GM12878 (cell line): ENCODE results near the gene ZNF317. TPM values are rescaled to one million over a fixed set of nuclear protein-coding genes. Genes with fewer than 3 reads are reported as not detected.
A peak's percentile ranks its signal among the peaks of the same experiment; 100 is the strongest.

Experiments used
- BCL11A ChIP-seq: IDR thresholded peaks from 2 replicates; pipeline ENCODE4 v1.6.1; 2011; ENCODE audit warnings: low read depth, low read length
- CHD4 ChIP-seq: fragments of 200-600 bp; sonication (generic); IDR thresholded peaks from 2 replicates; pipeline ENCODE4 v1.6.1; 2016; ENCODE audit warnings: mild to moderate bottlenecking
- ETV6 ChIP-seq, 2 experiments: fragments of 450-650 bp in 1 of 2; IDR thresholded peaks in 1 of 2; conservative IDR thresholded peaks in 1 of 2; 2 replicates each; pipeline ENCODE4 v1.6.1; 2014; ENCODE audit warnings: antibody characterized with exemption in 1 of 2, borderline replicate concordance in 1 of 2, low read depth in 1 of 2, mild to moderate bottlenecking in 1 of 2, moderate library complexity in 1 of 2
- FOXK2 ChIP-seq: fragments of 450-650 bp; IDR thresholded peaks from 2 replicates; pipeline ENCODE4 v1.6.1; 2017; ENCODE audit warnings: mild to moderate bottlenecking, moderate library complexity
- GABPA ChIP-seq: IDR thresholded peaks from 2 replicates; pipeline ENCODE4 v1.6.1; 2014; ENCODE audit warnings: antibody characterized with exemption, low read depth, mild to moderate bottlenecking, inconsistent platforms
- HDAC6 ChIP-seq: fragments of 200-600 bp; sonication (generic); IDR thresholded peaks from one replicate; pipeline ENCODE4 v1.8.0; 2017; ENCODE audit warnings: antibody characterized with exemption; ENCODE audit not compliant: unreplicated experiment
- KDM1A ChIP-seq: fragments of 200-600 bp; sonication (generic); IDR thresholded peaks from 2 replicates; pipeline ENCODE4 v1.6.1; 2016; ENCODE audit warnings: borderline replicate concordance
- MEF2A ChIP-seq: IDR thresholded peaks from 2 replicates; pipeline ENCODE4 v1.6.1; 2011; ENCODE audit warnings: low read depth, mild to moderate bottlenecking, low read length, moderate library complexity; ENCODE audit not compliant: insufficient read depth
- MYC ChIP-seq: IDR thresholded peaks from 2 replicates; pipeline ENCODE4 v1.6.1; 2011; ENCODE audit warnings: mild to moderate bottlenecking, low read length, moderate library complexity, inconsistent platforms; ENCODE audit not compliant: insufficient read depth, insufficient replicate concordance, insufficient read length, severe bottlenecking
- NFYB ChIP-seq: IDR thresholded peaks from 2 replicates; pipeline ENCODE4 v1.6.1; 2011; ENCODE audit warnings: low read depth, mild to moderate bottlenecking, low read length, improper control_type of control experiment, moderate library complexity; ENCODE audit not compliant: insufficient read depth
- PAX8 ChIP-seq: fragments of 450-650 bp; IDR thresholded peaks from 2 replicates; pipeline ENCODE4 v1.6.1; 2017; ENCODE audit warnings: mild to moderate bottlenecking, moderate library complexity
- PML ChIP-seq: IDR thresholded peaks from 2 replicates; pipeline ENCODE4 v1.6.1; 2012; ENCODE audit warnings: low read length, inconsistent platforms
- POU2F2 ChIP-seq: IDR thresholded peaks from 3 replicates; pipeline ENCODE4 v1.6.1; 2011; ENCODE audit warnings: low read depth, mild to moderate bottlenecking, low read length, borderline replicate concordance
- RAD51 ChIP-seq: fragments of 450-650 bp; IDR thresholded peaks from 2 replicates; pipeline ENCODE4 v1.6.1; 2016; ENCODE audit warnings: moderate library complexity, mild to moderate bottlenecking, inconsistent platforms
- RELA ChIP-seq: fragments of 450-650 bp; IDR thresholded peaks from 2 replicates; pipeline ENCODE4 v1.8.0; 2014; ENCODE audit warnings: borderline replicate concordance; ENCODE audit not compliant: partially characterized antibody
- SMARCA5 ChIP-seq: fragments of 450-650 bp; IDR thresholded peaks from 2 replicates; pipeline ENCODE4 v1.6.1; 2017; ENCODE audit warnings: mild to moderate bottlenecking
- SREBF2 ChIP-seq: IDR thresholded peaks from 2 replicates; pipeline ENCODE4 v1.6.1; 2012; ENCODE audit warnings: mild to moderate bottlenecking, low read length
- TCF12 ChIP-seq: IDR thresholded peaks from 2 replicates; pipeline ENCODE4 v1.6.1; 2011; ENCODE audit warnings: low read depth, mild to moderate bottlenecking, low read length
- TCF3 ChIP-seq: IDR thresholded peaks from 2 replicates; pipeline ENCODE4 v1.6.1; 2012; ENCODE audit warnings: low read depth, mild to moderate bottlenecking, low read length, borderline replicate concordance; ENCODE audit not compliant: insufficient read depth
- TCF7 ChIP-seq: IDR thresholded peaks from 2 replicates; pipeline ENCODE4 v1.6.1; 2014; ENCODE audit warnings: antibody characterized with exemption, borderline replicate concordance
- WRNIP1 ChIP-seq: IDR thresholded peaks from 2 replicates; pipeline ENCODE4 v1.6.1; 2011; ENCODE audit warnings: low read depth, low read length, improper control_type of control experiment, borderline replicate concordance
- ZBED1 ChIP-seq: IDR thresholded peaks from 2 replicates; pipeline ENCODE4 v1.6.1; 2016; ENCODE audit warnings: borderline replicate concordance
- ZNF384 ChIP-seq: IDR thresholded peaks from 2 replicates; pipeline ENCODE4 v1.6.1; 2012; ENCODE audit warnings: low read depth, mild to moderate bottlenecking, low read length, improper control_type of control experiment, borderline replicate concordance
- polyA plus RNA-seq, 11 experiments: library from polyadenylated mRNA; depleted of rRNA in 4 of 11; unstranded in 6 of 11; stranded (reverse) in 5 of 11; fragments of >200 nt; fragmentation: Nextera tagmentation in 4 of 11; fragmentation: Illumina TruSeq in 1 of 11; extraction: Ambion mirVana in 4 of 11; extraction: Trizol in 1 of 11; gene quantifications; 1 replicate in 1 of 11; 2 replicates in 10 of 11; pipeline versions ENCODE4 v1.2.1 to v1.2.3, GENCODE V29; 2011 to 2016; ENCODE audit warnings: inconsistent platforms in 2 of 11, missing spikeins in 2 of 11, low read depth in 1 of 11
- total RNA-seq, 4 experiments: library from RNA; depleted of rRNA in 3 of 4; stranded (reverse); fragments of >200 nt in 3 of 4; fragmentation: Illumina TruSeq in 1 of 4; extraction: Trizol in 1 of 4; gene quantifications; 2 replicates each; pipeline versions ENCODE4 v1.2.1 to v1.2.3, GENCODE V29; 2013 to 2021
- TF ChIP-seq, protein P1 (sequence below), 3 experiments: IDR thresholded peaks in 2 of 3; conservative IDR thresholded peaks in 1 of 3; 2 replicates each; pipeline ENCODE4 v1.5.1; 2011; ENCODE audit warnings: low read depth in 3 of 3, low read length in 3 of 3, mild to moderate bottlenecking in 3 of 3, control low read depth in 2 of 3, moderate library complexity in 2 of 3, inconsistent platforms in 1 of 3, mixed read lengths in 1 of 3; ENCODE audit not compliant: control insufficient read depth in 2 of 3, insufficient read depth in 1 of 3; ENCODE audit errors: extremely low read depth in 1 of 3
- TF ChIP-seq, protein P2 (sequence below): fragments of 450-650 bp; IDR thresholded peaks from 2 replicates; pipeline ENCODE4 v1.6.1; 2014; ENCODE audit warnings: mild to moderate bottlenecking
- TF ChIP-seq, protein P3 (sequence below): fragments of 450-650 bp; formaldehyde crosslinking; IDR thresholded peaks from 2 replicates; pipeline ENCODE4 v1.5.0; 2022; ENCODE audit warnings: mild to moderate bottlenecking, missing genetic modification characterization

ZNF317 gene
- total and polyA plus RNA-seq, 10 of the 15 experiments (the other 5 are each of a cell fraction or from before 2014, with no cell fraction given): 22.7 to 39.4 (median 32.6) TPM

DNA sequence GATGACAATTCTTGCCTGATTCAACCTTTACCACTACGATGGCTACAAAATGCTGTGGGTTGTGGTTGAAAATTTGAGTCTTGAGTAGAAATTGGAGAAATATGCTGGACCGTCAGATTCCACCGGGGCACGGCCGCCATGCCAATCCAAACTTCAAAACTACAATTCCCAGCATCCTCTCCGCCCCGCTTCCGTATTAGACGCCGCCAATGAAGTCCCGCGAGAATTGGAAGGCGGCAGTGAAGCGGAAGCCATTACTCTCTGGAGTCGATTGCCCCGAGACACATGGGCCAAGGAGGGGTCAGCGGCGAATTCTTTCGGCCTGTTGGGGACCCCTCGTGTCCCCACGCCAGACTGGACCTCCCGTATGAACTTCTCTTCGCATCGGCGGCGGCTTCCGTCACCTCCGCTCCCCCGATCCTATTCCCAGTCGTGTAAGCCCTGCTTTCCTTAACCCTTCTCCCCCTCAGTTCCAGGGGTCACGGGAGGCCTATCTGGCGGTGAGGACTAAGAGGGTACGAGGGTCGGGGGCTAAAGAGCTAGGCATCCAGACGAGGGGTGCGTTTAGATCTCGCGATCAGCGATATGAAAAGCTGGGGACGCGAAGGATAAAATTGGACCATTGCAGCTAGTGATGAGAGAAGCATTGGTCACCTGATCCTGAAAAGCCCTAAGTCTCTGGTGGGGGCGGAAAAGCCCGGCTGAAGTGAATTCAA is at the start of gene ZNF317 (continued):
- TF ChIP-seq, protein P1, sequence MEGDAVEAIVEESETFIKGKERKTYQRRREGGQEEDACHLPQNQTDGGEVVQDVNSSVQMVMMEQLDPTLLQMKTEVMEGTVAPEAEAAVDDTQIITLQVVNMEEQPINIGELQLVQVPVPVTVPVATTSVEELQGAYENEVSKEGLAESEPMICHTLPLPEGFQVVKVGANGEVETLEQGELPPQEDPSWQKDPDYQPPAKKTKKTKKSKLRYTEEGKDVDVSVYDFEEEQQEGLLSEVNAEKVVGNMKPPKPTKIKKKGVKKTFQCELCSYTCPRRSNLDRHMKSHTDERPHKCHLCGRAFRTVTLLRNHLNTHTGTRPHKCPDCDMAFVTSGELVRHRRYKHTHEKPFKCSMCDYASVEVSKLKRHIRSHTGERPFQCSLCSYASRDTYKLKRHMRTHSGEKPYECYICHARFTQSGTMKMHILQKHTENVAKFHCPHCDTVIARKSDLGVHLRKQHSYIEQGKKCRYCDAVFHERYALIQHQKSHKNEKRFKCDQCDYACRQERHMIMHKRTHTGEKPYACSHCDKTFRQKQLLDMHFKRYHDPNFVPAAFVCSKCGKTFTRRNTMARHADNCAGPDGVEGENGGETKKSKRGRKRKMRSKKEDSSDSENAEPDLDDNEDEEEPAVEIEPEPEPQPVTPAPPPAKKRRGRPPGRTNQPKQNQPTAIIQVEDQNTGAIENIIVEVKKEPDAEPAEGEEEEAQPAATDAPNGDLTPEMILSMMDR (IDR thresholded peaks at IDR 0.05 in 2 of 3, conservative IDR thresholded peaks at IDR 0.05 in 1 of 3; ENCODE audit: control insufficient read depth in 2 of 3, extremely low read depth in 1 of 3, insufficient read depth in 1 of 3, low read depth in 3 of 3, low read length in 3 of 3): no peak
- no peak for TF ChIP-seq NFYB
- TF ChIP-seq FOXK2: peak; percentile 82
- TF ChIP-seq POU2F2: 0 out of 3 replicates have a peak, but pooled peaks have one; percentile 51
- TF ChIP-seq TCF7: no peak
- peak; percentile 83 for TF ChIP-seq RAD51
- TF ChIP-seq MEF2A: no peak
- TF ChIP-seq ZBED1: no peak
- TF ChIP-seq WRNIP1: no peak
- TF ChIP-seq BCL11A: no peak
- TF ChIP-seq SMARCA5: no peak
- no peak for TF ChIP-seq KDM1A
- peak; percentile 84 for TF ChIP-seq RELA
- TF ChIP-seq TCF3: no peak
- no peak for TF ChIP-seq CHD4
- no peak for TF ChIP-seq ETV6 (conservative IDR thresholded peaks at IDR 0.05 in 1 of 2, IDR thresholded peaks at IDR 0.05 in 1 of 2; ENCODE audit: borderline replicate concordance in 1 of 2, low read depth in 1 of 2)
- no peak for TF ChIP-seq TCF12
- TF ChIP-seq, protein P2, sequence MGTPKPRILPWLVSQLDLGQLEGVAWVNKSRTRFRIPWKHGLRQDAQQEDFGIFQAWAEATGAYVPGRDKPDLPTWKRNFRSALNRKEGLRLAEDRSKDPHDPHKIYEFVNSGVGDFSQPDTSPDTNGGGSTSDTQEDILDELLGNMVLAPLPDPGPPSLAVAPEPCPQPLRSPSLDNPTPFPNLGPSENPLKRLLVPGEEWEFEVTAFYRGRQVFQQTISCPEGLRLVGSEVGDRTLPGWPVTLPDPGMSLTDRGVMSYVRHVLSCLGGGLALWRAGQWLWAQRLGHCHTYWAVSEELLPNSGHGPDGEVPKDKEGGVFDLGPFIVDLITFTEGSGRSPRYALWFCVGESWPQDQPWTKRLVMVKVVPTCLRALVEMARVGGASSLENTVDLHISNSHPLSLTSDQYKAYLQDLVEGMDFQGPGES: no peak
- no peak for TF ChIP-seq HDAC6
- TF ChIP-seq PAX8: no peak
- TF ChIP-seq ZNF384: no peak
- TF ChIP-seq SREBF2: no peak
- peak; percentile 27 for TF ChIP-seq MYC
- TF ChIP-seq PML: peak; percentile 91
- peak; percentile 83 for TF ChIP-seq GABPA
- TF ChIP-seq, protein P3, sequence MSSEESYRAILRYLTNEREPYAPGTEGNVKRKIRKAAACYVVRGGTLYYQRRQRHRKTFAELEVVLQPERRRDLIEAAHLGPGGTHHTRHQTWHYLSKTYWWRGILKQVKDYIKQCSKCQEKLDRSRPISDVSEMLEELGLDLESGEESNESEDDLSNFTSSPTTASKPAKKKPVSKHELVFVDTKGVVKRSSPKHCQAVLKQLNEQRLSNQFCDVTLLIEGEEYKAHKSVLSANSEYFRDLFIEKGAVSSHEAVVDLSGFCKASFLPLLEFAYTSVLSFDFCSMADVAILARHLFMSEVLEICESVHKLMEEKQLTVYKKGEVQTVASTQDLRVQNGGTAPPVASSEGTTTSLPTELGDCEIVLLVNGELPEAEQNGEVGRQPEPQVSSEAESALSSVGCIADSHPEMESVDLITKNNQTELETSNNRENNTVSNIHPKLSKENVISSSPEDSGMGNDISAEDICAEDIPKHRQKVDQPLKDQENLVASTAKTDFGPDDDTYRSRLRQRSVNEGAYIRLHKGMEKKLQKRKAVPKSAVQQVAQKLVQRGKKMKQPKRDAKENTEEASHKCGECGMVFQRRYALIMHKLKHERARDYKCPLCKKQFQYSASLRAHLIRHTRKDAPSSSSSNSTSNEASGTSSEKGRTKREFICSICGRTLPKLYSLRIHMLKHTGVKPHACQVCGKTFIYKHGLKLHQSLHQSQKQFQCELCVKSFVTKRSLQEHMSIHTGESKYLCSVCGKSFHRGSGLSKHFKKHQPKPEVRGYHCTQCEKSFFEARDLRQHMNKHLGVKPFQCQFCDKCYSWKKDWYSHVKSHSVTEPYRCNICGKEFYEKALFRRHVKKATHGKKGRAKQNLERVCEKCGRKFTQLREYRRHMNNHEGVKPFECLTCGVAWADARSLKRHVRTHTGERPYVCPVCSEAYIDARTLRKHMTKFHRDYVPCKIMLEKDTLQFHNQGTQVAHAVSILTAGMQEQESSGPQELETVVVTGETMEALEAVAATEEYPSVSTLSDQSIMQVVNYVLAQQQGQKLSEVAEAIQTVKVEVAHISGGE (CRISPR knock-in tag): no peak
